Activated CD4-positive, alpha-beta T cell treated with anti-CD3 and anti-CD28 coated beads, Interleukin-2, amount 50 U/mL, for 16 hours (primary cell): Measurements from ENCODE around the gene LYVE1.
A peak's percentile ranks its signal among the peaks of the same experiment; 100 is the strongest.

Experiments
- DNase-seq: peaks from one replicate; pipeline ENCODE4 v3.0.0-alpha.2; 2020

LYVE1 gene

GRCh38 chr11:10591741-10592140 lies 23.3 kb upstream of the LYVE1 start:
- DNase-seq = no peak

GRCh38 chr11:10590218-10590915 lies 21.9 kb upstream of the LYVE1 start:
- DNase-seq = no peak

- peak; percentile 26 for DNase-seq
These were observed 20.4 kb upstream of the LYVE1 start for GRCh38 chr11:10588904-10589303.

GRCh38 chr11:10587995-10588394 lies 19.5 kb upstream of the LYVE1 start:
- no peak for DNase-seq

- no peak for DNase-seq
These were observed 18.9 kb upstream of the LYVE1 start for GRCh38 chr11:10587388-10587787.

- DNase-seq = no peak
These were observed 15.6 kb upstream of the LYVE1 start for GRCh38 chr11:10584071-10584501.

GRCh38 chr11:10581481-10582019 lies 13.1 kb upstream of the LYVE1 start:
- DNase-seq = no peak

GRCh38 chr11:10580623-10581022 lies 12.2 kb upstream of the LYVE1 start:
- DNase-seq = no peak

- no peak for DNase-seq
These were observed 11.2 kb upstream of the LYVE1 start for GRCh38 chr11:10579700-10580099.

GRCh38 chr11:10576035-10576398 lies 7.6 kb upstream of the LYVE1 start:
- DNase-seq = no peak

GRCh38 chr11:10575346-10576034 lies 7.0 kb upstream of the LYVE1 start:
- no peak for DNase-seq

GRCh38 chr11:10573556-10573955 lies 5.1 kb upstream of the LYVE1 start:
- no peak for DNase-seq

- no peak for DNase-seq
These were observed 4.6 kb upstream of the LYVE1 start for GRCh38 chr11:10573028-10573427.

GRCh38 chr11:10572533-10572932 lies 4.1 kb upstream of the LYVE1 start:
- no peak for DNase-seq

GRCh38 chr11:10567446-10567845 lies 1.0 kb downstream of the LYVE1 start:
- no peak for DNase-seq

- DNase-seq = no peak
These were observed 2.1 kb downstream of the LYVE1 start for GRCh38 chr11:10566257-10566957.

- DNase-seq = no peak
These were observed 3.0 kb downstream of the LYVE1 start for GRCh38 chr11:10565493-10565892.

- DNase-seq = no peak
These were observed 3.7 kb downstream of the LYVE1 start for GRCh38 chr11:10564696-10565318.

GRCh38 chr11:10564030-10564429 lies 4.4 kb downstream of the LYVE1 start:
- DNase-seq = no peak

GRCh38 chr11:10561947-10562346 lies 6.5 kb downstream of the LYVE1 start:
- no peak for DNase-seq

GRCh38 chr11:10561043-10561818 lies 7.2 kb downstream of the LYVE1 start:
- DNase-seq = no peak

- DNase-seq = no peak
These were observed 10.2 kb downstream of the LYVE1 start for GRCh38 chr11:10558288-10558687.

GRCh38 chr11:10556590-10556989 lies 11.9 kb downstream of the LYVE1 start:
- DNase-seq = no peak
